IPS DF 6.9 (cell line): ENCODE data around the gene SASH1.

Experiments used
- DNase-seq: peaks from one replicate; pipeline ENCODE4 v3.0.0-alpha.2; 2013; ENCODE audit warnings: low read depth, low spot score
- H3K27ac ChIP-seq: one replicate; pipeline ENCODE4 v1.5.1; 2013; ENCODE audit warnings: low read length, control low read depth
- H3K27me3 ChIP-seq: 2 replicates; pipeline ENCODE4 v1.6.1; 2013; ENCODE audit warnings: mild to moderate bottlenecking, low read length; ENCODE audit not compliant: control insufficient read depth, insufficient read depth
- H3K36me3 ChIP-seq: 2 replicates; pipeline ENCODE4 v1.6.1; 2013; ENCODE audit warnings: low read length; ENCODE audit not compliant: control insufficient read depth, insufficient read depth
- H3K4me1 ChIP-seq: 2 replicates; pipeline ENCODE4 v1.6.1; 2013; ENCODE audit warnings: low read length; ENCODE audit not compliant: control insufficient read depth, insufficient read depth
- H3K4me3 ChIP-seq: 2 replicates; pipeline ENCODE4 v1.5.1; 2013; ENCODE audit warnings: mild to moderate bottlenecking, low read length
- H3K9me3 ChIP-seq: 2 replicates; pipeline ENCODE4 v1.6.1; 2013; ENCODE audit warnings: low read length, inconsistent platforms; ENCODE audit not compliant: control insufficient read depth, insufficient read depth
- WGBS: extraction: QIAGEN DNeasy Blood & Tissue Kit; methylation state at CpG from one replicate; pipeline ENCODE4 v1.1.7; 2013; ENCODE audit warnings: mixed read lengths, missing lambda C conversion rate; ENCODE audit not compliant: insufficient read length, insufficient coverage; 5-methylcytosine and 5-hydroxymethylcytosine counted together

SASH1 gene

DNA sequence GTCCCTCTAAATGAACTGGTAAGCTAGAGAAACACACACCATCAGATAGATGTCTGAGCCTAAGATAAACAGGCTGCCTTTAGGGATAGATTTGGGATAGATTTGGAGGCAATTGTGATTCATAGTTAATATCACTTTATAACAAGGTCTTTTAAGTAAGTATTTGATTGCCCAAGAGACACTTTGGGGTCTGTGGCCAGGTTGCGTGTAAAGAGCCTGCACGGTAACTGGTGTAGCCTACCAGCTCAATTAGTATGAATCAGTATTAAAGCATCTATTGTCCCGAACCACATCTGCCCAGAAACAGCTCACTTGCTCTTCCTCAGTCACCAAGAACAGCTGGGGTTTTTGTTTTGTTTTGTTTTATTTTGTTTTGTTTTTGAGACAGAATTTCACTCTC is 193.3 kb downstream of the SASH1 start:
- no peak for DNase-seq
- H3K9me3 ChIP-seq: no peaks in the 10 kb centered on the region
- H3K4me3 ChIP-seq: no peak overlapping the region
- H3K36me3 ChIP-seq: peaks cover 8% of the 10 kb centered on the region; the same call in 1 of the 2 replicates
- no CpG with 5 or more reads among the region's 3 CpGs for WGBS
- H3K27me3 ChIP-seq: no peaks in the 10 kb centered on the region
- H3K4me1 ChIP-seq: no peaks in the 10 kb centered on the region
- no peak overlapping the region for H3K27ac ChIP-seq

DNA sequence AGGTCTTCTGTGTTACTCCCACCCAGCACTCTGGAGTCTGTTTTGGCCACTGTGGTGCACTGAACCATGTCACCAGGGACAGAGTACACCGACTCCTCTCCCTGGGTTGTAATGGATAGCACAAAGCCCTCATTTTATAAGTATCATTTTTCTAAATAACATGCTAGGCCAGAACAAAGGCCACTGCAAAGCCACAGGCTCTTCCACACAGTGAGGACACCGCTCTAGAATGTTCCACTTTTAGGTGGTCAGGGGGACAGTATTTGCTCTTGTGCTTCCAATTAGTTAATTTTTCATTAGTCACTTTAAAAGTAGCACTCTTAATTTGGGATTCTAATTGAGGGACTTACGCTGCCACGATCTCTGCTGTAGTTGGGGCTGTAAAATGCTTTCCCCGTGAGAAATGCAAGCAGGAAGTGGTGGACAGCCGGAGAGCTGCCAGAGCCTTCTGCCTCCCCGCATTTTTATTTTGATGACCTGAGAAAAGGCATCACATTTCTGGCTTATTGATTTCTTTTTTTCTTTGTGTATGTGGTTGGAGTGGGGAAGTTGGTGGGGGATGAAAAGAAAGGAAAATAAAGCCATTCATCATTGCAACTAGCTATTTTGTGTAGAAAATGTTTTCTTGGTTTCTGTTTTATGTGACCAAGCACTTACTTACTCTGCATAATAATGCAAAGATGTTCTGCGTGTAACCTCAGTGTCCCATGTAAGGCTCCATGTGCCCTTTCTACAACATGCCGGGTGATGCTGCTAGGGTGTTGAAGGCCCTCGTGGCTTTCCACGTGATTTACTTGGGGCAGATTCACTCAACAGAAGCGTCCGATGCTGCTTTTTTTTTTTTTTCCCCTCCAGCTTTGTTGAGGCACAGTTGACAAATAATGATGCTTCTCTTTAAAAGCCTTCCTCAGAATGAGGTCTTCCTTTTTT is 195.9 kb downstream of the SASH1 start:
- no CpG with 5 or more reads among the region's 13 CpGs for WGBS
- Histone ChIP-seq H3K27ac (no peak overlapping the region), H3K27me3 (no peaks in the 10 kb centered on the region), H3K4me1 (no peaks in the 10 kb centered on the region), H3K9me3 (no peaks in the 10 kb centered on the region), H3K36me3 (peaks cover 7% of the 10 kb centered on the region; the same call in 1 of the 2 replicates), H3K4me3 (no peak overlapping the region)
- no peak for DNase-seq

DNA sequence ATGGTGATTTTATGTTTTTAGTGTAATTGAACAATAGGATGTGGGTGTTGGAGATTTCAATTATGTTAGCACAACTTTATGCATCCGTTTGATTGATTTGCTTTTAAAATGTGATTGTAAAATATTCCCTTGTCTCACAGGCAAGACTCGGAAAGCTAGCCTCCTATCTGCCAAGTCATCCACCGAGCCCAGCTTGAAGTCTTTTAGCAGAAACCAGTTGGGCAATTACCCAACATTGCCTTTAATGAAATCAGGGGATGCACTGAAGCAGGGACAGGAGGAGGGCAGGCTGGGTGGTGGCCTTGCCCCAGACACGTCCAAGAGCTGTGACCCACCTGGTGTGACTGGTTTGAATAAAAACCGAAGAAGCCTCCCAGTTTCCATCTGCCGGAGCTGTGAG is 200.9 kb downstream of the SASH1 start:
- no peaks in the 10 kb centered on the region for H3K27me3 ChIP-seq
- DNase-seq: no peak
- H3K9me3 ChIP-seq: no peaks in the 10 kb centered on the region
- H3K4me1 ChIP-seq: no peaks in the 10 kb centered on the region
- no peak overlapping the region for H3K27ac ChIP-seq
- peaks cover 13% of the 10 kb centered on the region for H3K36me3 ChIP-seq
- H3K4me3 ChIP-seq: no peak overlapping the region
- 100% methylated on average over 1 of the region's 6 CpGs for WGBS

DNA sequence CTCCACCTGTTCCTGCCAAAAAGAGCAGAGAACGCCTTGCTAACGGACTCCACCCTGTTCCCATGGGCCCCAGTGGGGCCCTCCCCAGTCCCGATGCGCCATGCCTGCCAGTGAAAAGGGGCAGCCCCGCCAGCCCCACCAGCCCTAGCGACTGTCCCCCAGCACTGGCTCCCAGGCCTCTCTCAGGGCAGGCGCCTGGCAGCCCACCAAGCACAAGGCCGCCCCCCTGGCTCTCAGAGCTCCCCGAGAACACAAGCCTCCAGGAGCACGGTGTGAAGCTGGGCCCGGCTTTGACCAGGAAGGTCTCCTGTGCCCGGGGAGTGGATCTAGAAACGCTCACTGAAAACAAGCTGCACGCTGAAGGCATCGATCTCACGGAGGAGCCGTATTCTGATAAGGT is 201.8 kb downstream of the SASH1 start:
- peaks cover 13% of the 10 kb centered on the region for H3K36me3 ChIP-seq
- H3K4me3 ChIP-seq: no peak overlapping the region
- H3K27me3 ChIP-seq: no peaks in the 10 kb centered on the region
- no CpG with 5 or more reads among the region's 17 CpGs for WGBS
- H3K4me1 ChIP-seq: no peaks in the 10 kb centered on the region
- DNase-seq: no peak
- no peak overlapping the region for H3K27ac ChIP-seq
- H3K9me3 ChIP-seq: no peaks in the 10 kb centered on the region

DNA sequence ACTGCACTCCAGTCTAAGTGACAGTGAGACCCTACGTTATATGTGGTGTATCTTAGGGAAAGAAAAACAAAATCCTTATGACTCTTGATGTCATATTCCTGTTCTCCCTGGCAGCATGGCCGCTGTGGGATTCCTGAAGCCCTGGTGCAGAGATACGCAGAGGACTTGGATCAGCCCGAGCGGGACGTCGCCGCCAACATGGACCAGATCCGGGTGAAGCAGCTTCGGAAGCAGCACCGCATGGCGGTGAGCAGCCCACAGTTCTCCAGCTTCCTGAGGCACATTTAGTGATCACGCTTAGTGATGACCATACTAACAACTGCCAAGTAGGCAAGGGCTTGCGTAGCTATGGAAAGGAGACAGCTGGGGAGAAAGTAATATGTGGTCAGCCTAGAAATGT is 203.3 kb downstream of the SASH1 start:
- WGBS: no CpG with 5 or more reads among the region's 14 CpGs
- no peak overlapping the region for H3K27ac ChIP-seq
- no peaks in the 10 kb centered on the region for H3K9me3 ChIP-seq
- DNase-seq: no peak
- H3K4me3 ChIP-seq: no peak overlapping the region
- H3K4me1 ChIP-seq: peaks cover 2% of the 10 kb centered on the region; the same call in 1 of the 2 replicates
- no peaks in the 10 kb centered on the region for H3K27me3 ChIP-seq
- peaks cover 13% of the 10 kb centered on the region for H3K36me3 ChIP-seq

DNA sequence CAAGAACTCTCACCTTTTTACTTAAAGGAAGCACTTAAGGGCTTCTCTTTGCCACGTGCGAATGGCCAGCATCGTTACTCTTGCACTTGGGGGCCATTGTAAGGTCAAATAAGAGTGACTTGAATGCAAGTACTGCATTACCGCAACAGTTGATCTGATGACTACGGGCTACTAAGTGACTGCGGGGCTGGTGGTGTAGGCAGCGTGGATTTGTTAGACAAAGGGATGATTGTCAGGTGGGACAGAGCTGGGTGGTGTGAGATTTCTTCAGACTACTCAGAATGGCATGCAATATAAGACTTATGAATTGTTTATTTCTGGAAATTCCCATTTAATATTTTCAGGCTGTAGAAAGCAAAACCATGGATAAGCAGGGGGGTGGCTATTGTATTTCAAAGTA is 204.5 kb downstream of the SASH1 start:
- H3K9me3 ChIP-seq: no peaks in the 10 kb centered on the region
- WGBS: no CpG with 5 or more reads among the region's 7 CpGs
- no peaks in the 10 kb centered on the region for H3K27me3 ChIP-seq
- H3K4me3 ChIP-seq: no peak overlapping the region
- H3K36me3 ChIP-seq: peaks cover 13% of the 10 kb centered on the region
- H3K27ac ChIP-seq: no peak overlapping the region
- DNase-seq: no peak
- peaks cover 2% of the 10 kb centered on the region; the same call in 1 of the 2 replicates for H3K4me1 ChIP-seq

DNA sequence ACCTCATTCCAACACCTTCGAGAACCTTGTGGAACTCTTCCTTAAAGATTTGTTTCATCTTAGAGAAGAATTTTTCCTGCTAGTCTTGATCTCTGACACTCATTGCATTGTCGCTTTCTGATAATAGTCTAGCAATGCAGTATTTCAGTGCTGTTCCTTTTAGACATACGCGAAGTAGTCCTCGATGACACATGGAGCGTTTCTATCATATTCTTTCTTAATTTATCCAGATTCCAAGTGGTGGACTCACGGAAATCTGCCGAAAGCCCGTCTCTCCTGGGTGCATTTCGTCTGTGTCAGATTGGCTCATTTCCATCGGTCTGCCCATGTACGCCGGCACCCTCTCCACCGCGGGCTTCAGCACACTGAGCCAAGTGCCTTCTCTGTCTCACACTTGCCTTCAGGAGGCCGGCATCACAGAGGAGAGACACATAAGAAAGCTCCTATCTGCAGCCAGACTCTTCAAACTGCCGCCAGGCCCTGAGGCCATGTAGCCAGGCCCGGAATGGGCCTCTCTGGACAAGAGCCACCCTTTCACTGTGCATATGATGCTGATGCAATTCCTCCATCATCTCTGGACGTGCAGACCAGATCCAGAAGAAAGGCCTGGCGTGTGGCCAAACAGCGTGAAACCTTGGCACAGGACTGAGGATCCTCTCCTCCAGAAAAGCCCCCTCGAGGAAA is 205.6 kb downstream of the SASH1 start:
- no peak overlapping the region for H3K27ac ChIP-seq
- no CpG with 5 or more reads among the region's 22 CpGs for WGBS
- no peak for DNase-seq

DNA sequence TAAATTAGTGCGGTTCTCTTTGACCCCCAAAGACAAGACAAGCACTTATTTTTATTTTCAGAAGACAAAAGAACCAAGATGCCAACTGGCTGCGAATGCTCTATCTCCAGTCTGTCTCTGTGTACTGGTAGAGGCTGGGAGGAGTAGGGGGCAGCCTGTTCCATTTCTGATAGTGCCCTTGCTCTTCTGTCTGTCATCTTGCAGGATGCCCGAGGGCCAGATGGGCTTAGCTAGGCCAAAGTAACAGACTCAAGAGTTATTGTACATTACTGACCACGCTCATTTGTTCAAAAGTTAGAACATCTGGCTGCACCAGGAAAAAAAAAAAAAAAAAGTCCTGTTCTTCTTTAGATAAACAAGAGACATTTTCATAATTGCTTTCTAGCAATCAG is 206.1 kb downstream of the SASH1 start:
- Histone ChIP-seq H3K4me1 (peaks cover 2% of the 10 kb centered on the region; the same call in 1 of the 2 replicates), H3K27me3 (no peaks in the 10 kb centered on the region), H3K36me3 (peaks cover 10% of the 10 kb centered on the region), H3K27ac (no peak overlapping the region), H3K9me3 (no peaks in the 10 kb centered on the region), H3K4me3 (no peak overlapping the region)
- WGBS: no CpG with 5 or more reads among the region's 4 CpGs
- DNase-seq: no peak

More for the DNA sequence above, 205.6 kb downstream of the SASH1 start:
- Histone ChIP-seq H3K36me3 (peaks cover 13% of the 10 kb centered on the region), H3K27me3 (no peaks in the 10 kb centered on the region), H3K9me3 (no peaks in the 10 kb centered on the region), H3K4me3 (no peak overlapping the region), H3K4me1 (peaks cover 2% of the 10 kb centered on the region; the same call in 1 of the 2 replicates)

DNA sequence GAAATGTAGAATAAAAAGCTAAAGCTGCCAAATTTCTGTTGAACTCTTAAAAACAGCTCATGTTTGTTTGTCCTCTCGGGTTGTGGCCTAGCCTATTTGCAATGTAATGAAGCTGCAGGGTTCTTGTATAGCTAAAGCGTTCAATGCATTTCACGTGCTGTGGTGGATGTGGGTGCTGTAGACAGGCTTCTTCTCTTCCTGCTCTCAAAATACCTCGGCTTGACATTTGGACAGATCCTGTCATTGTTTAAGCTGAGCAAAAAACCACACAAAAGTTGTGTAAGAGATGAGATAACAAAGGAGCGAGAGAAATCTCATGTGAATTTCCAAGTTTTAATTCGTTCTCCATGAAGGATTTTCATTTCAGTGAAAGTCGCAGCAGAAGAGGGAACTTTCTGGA is 207.9 kb downstream of the SASH1 start:
- DNase-seq: no peak
- Histone ChIP-seq H3K4me3 (no peak overlapping the region), H3K27ac (no peak overlapping the region), H3K4me1 (peaks cover 2% of the 10 kb centered on the region; the same call in 1 of the 2 replicates), H3K9me3 (no peaks in the 10 kb centered on the region), H3K36me3 (peaks cover 9% of the 10 kb centered on the region), H3K27me3 (no peaks in the 10 kb centered on the region)
- no CpG with 5 or more reads among the region's 7 CpGs for WGBS

DNA sequence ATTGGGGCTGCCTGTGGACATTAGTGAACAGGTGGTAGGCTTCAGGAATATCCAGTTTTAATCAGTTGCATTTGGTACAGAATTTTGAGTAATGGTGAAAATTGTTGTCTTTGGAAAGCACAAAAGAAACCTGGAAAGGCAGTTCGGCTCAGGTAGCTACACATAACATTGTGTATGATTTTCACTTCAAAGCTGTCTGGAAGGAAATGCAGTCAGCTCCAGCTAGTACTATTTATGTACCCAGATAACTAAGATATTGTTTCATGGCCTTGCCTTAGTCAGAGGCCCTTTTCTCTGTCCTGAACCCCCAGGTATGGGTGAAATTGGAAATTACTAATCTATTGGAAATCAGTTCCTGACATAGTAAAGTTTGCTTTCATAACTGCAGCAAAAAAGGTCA is 208.6 kb downstream of the SASH1 start:
- no peaks in the 10 kb centered on the region for H3K27me3 ChIP-seq
- no peak for DNase-seq
- no peak overlapping the region for H3K4me3 ChIP-seq
- H3K9me3 ChIP-seq: no peaks in the 10 kb centered on the region
- peaks cover 2% of the 10 kb centered on the region; the same call in 1 of the 2 replicates for H3K4me1 ChIP-seq
- peaks cover 4% of the 10 kb centered on the region for H3K36me3 ChIP-seq
- H3K27ac ChIP-seq: no peak overlapping the region
- WGBS: no CpG with 5 or more reads among the region's 1 CpG
